ENCODE results near the gene UVRAG. TPM values are rescaled to one million over a fixed set of nuclear protein-coding genes. Genes with fewer than 3 reads are reported as not detected.

Gene UVRAG
- total RNA-seq, 1 experiment from 2014 or later, result 13.0 TPM

DNA sequence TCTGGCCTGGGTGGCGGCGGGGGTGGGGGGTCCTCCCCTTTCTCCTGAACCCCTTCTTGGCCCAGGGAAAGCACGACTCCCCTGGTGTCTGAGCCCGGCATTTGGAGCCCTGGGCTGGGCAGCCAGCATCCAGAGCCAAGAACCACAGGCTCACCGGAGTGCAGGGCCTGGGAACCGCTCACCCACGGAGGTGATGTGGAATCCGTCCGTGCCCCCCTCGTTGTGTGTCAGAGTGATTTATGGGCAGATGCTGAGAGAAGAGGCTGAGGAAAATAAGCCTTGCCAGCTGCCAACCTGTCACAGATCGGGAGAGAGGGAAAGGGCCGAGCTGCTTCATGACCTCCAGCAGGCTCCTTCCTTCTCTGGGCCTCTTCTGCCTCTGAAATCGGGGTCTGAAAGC, 357.6 kb downstream of the UVRAG start:
- BruUV-seq (replicated peaks), result no TSS peak
- no peaks in the 10 kb centered on the region for H3F3A ChIP-seq (ENCODE audit: low read length, unreplicated experiment)
- H3K27ac ChIP-seq (ENCODE audit: low read length), result no peak overlapping the region
- DNase-seq (no peak), ATAC-seq (no peak)
- no peak overlapping the region for H3K4me2 ChIP-seq (ENCODE audit: low read length)
- no peak overlapping the region for H3K4me3 ChIP-seq (ENCODE audit: low read length)
- H3K36me3 ChIP-seq (ENCODE audit: low read depth, low read length), result no peaks in the 10 kb centered on the region
- H3K27me3 ChIP-seq (ENCODE audit: low read length), result no peaks in the 10 kb centered on the region
- intact Hi-C loops (cut with micrococcal nuclease), result no loop called here
- no peaks in the 10 kb centered on the region for H3K4me1 ChIP-seq (ENCODE audit: insufficient read depth, low read length)
- no peaks in the 10 kb centered on the region for H3K79me2 ChIP-seq (ENCODE audit: low read length)
- no peaks in the 10 kb centered on the region for H3K9me3 ChIP-seq (ENCODE audit: low read length)
- no peak for TF ChIP-seq EZH2phosphoT487 (IDR thresholded peaks at IDR 0.05; ENCODE audit: borderline replicate concordance, low read length)
- TF ChIP-seq EZH2 (IDR thresholded peaks at IDR 0.05; ENCODE audit: low read length, unreplicated experiment), result no peak
- TF ChIP-seq, protein P1, sequence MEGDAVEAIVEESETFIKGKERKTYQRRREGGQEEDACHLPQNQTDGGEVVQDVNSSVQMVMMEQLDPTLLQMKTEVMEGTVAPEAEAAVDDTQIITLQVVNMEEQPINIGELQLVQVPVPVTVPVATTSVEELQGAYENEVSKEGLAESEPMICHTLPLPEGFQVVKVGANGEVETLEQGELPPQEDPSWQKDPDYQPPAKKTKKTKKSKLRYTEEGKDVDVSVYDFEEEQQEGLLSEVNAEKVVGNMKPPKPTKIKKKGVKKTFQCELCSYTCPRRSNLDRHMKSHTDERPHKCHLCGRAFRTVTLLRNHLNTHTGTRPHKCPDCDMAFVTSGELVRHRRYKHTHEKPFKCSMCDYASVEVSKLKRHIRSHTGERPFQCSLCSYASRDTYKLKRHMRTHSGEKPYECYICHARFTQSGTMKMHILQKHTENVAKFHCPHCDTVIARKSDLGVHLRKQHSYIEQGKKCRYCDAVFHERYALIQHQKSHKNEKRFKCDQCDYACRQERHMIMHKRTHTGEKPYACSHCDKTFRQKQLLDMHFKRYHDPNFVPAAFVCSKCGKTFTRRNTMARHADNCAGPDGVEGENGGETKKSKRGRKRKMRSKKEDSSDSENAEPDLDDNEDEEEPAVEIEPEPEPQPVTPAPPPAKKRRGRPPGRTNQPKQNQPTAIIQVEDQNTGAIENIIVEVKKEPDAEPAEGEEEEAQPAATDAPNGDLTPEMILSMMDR (conservative IDR thresholded peaks at IDR 0.05; ENCODE audit: low read depth, low read length), result no peak
- no peak overlapping the region for H3K9ac ChIP-seq (ENCODE audit: low read length)
- H4K20me1 ChIP-seq (ENCODE audit: low read length), result no peaks in the 10 kb centered on the region
- H3K9me2 ChIP-seq (replicated peaks; ENCODE audit: low read length), result no peaks in the 10 kb centered on the region
- ChIA-PET POLR2A (ENCODE audit: unreplicated experiment) (no interaction called here), CTCF (no interaction called here)
- no peak overlapping the region for H2AFZ ChIP-seq (ENCODE audit: low read length)

DNA sequence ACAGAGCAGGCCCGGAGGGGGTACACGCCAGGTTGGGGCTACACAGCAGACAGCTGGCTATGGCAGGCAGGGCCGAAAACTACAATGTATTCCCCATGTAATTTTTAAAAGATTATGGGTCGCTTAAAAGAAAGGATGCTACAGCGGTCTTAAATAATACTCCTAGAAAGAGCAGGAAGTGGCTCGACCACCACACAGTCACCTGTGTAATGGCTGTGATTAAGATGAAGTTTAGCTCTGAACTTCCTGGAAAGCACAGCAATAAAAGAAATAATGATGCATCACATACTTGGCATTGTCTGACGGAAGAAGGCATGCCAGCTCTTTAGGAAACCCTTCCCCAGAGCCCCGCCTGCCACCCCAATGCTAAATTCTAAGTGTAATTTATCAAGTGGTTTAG, 358.7 kb downstream of the UVRAG start:
- no peak overlapping the region for H3K4me3 ChIP-seq (ENCODE audit: low read length)
- no peaks in the 10 kb centered on the region for H3K9me3 ChIP-seq (ENCODE audit: low read length)
- DNase-seq (peak; percentile 36), ATAC-seq (peak; percentile 30; the same call in 1 of the 2 replicates)
- no peaks in the 10 kb centered on the region for H3K4me1 ChIP-seq (ENCODE audit: insufficient read depth, low read length)
- H3K9ac ChIP-seq (ENCODE audit: low read length), result no peak overlapping the region
- no peaks in the 10 kb centered on the region for H3K9me2 ChIP-seq (replicated peaks; ENCODE audit: low read length)
- H2AFZ ChIP-seq (ENCODE audit: low read length), result no peak overlapping the region
- no peaks in the 10 kb centered on the region for H3K36me3 ChIP-seq (ENCODE audit: low read depth, low read length)
- no peak overlapping the region for H3K4me2 ChIP-seq (ENCODE audit: low read length)
- intact Hi-C loops (cut with micrococcal nuclease), result no loop called here
- H3K27ac ChIP-seq (ENCODE audit: low read length), result no peak overlapping the region
- H3K79me2 ChIP-seq (ENCODE audit: low read length), result no peaks in the 10 kb centered on the region
- no peaks in the 10 kb centered on the region for H3F3A ChIP-seq (ENCODE audit: low read length, unreplicated experiment)
- no peaks in the 10 kb centered on the region for H4K20me1 ChIP-seq (ENCODE audit: low read length)
- POLR2A ChIA-PET (ENCODE audit: unreplicated experiment), result no interaction called here
- TF ChIP-seq, protein P1 (conservative IDR thresholded peaks at IDR 0.05; ENCODE audit: low read depth, low read length), result no peak
- TF ChIP-seq EZH2 (IDR thresholded peaks at IDR 0.05; ENCODE audit: low read length, unreplicated experiment), result no peak
- TF ChIP-seq EZH2phosphoT487 (IDR thresholded peaks at IDR 0.05; ENCODE audit: borderline replicate concordance, low read length), result no peak
- no peaks in the 10 kb centered on the region for H3K27me3 ChIP-seq (ENCODE audit: low read length)
- CTCF ChIA-PET, result no interaction called here
- BruUV-seq (replicated peaks), result no TSS peak

DNA sequence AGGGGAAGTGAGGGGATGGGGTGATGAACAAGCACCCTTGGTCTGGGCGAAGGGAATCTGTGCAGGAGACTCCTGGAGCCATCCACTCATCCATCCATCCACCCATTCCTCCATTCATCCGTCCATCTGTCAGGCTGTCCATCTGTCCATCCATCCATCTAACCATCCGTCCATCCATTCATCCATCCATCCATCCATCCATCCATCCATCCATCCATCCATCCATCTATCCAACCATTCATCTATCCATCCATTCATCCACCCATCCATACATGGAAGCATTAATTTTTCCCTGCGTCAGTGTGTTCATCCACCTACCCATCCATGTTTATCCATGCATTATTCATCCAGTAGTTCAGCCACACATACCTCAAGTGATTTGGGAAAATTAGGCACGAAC, 359.3 kb downstream of the UVRAG start:
- BruUV-seq (replicated peaks), result no TSS peak
- Histone ChIP-seq H3K27me3 (ENCODE audit: low read length) (no peaks in the 10 kb centered on the region), H3K4me2 (ENCODE audit: low read length) (no peak overlapping the region), H3K4me1 (ENCODE audit: insufficient read depth, low read length) (no peaks in the 10 kb centered on the region), H3K36me3 (ENCODE audit: low read depth, low read length) (no peaks in the 10 kb centered on the region), H3K9ac (ENCODE audit: low read length) (no peak overlapping the region), H3K9me2 (replicated peaks; ENCODE audit: low read length) (no peaks in the 10 kb centered on the region), H3K27ac (ENCODE audit: low read length) (no peak overlapping the region), H3F3A (ENCODE audit: low read length, unreplicated experiment) (no peaks in the 10 kb centered on the region), H3K4me3 (ENCODE audit: low read length) (no peak overlapping the region), H3K9me3 (ENCODE audit: low read length) (no peaks in the 10 kb centered on the region), H2AFZ (ENCODE audit: low read length) (no peak overlapping the region), H3K79me2 (ENCODE audit: low read length) (no peaks in the 10 kb centered on the region), H4K20me1 (ENCODE audit: low read length) (no peaks in the 10 kb centered on the region)
- ChIA-PET CTCF (no interaction called here), POLR2A (ENCODE audit: unreplicated experiment) (no interaction called here)
- ATAC-seq (no peak), DNase-seq (no peak)
- intact Hi-C loops (cut with micrococcal nuclease), result no loop called here
- TF ChIP-seq EZH2phosphoT487 (IDR thresholded peaks at IDR 0.05; ENCODE audit: borderline replicate concordance, low read length), result no peak
- no peak for TF ChIP-seq EZH2 (IDR thresholded peaks at IDR 0.05; ENCODE audit: low read length, unreplicated experiment)
- TF ChIP-seq, protein P1 (conservative IDR thresholded peaks at IDR 0.05; ENCODE audit: low read depth, low read length), result no peak

All from PC-3 (cell line).